RWPE2 (cell line): ENCODE data around the gene SVEP1.

Source experiments
- ATAC-seq: fragments of 200-7000 bp; cut with Tn5 transposase; 3 replicates; pipeline ENCODE4 v1.9.1; 2021; ENCODE audit warnings: low read depth
- DNase-seq: peaks from one replicate; pipeline ENCODE4 v3.0.0-alpha.2; 2020; ENCODE audit warnings: low spot score
- H3K27ac ChIP-seq: fragments of 450-650 bp; 2 replicates; pipeline ENCODE4 v1.5.1; 2017; ENCODE audit warnings: mild to moderate bottlenecking; ENCODE audit not compliant: poor library complexity, severe bottlenecking
- H3K27me3 ChIP-seq: fragments of 250-450 bp; sonication (Bioruptor Pico); 2 replicates; pipeline ENCODE4 v1.5.1; 2021; ENCODE audit warnings: mild to moderate bottlenecking, moderate library complexity; ENCODE audit not compliant: insufficient read depth, poor library complexity, severe bottlenecking
- H3K36me3 ChIP-seq: fragments of 250-450 bp; sonication (Bioruptor Pico); 2 replicates; pipeline ENCODE4 v1.5.1; 2020; ENCODE audit warnings: low read depth, mild to moderate bottlenecking, moderate library complexity
- H3K4me1 ChIP-seq: fragments of 250-450 bp; sonication (Bioruptor Pico); 2 replicates; pipeline ENCODE4 v1.5.1; 2021; ENCODE audit warnings: mild to moderate bottlenecking, moderate library complexity; ENCODE audit not compliant: insufficient read depth, poor library complexity, severe bottlenecking
- H3K4me3 ChIP-seq: fragments of 250-450 bp; sonication (Bioruptor Pico); 2 replicates; pipeline ENCODE4 v1.5.1; 2021; ENCODE audit warnings: mild to moderate bottlenecking, moderate library complexity; ENCODE audit not compliant: severe bottlenecking
- H3K9me3 ChIP-seq: fragments of 250-450 bp; sonication (Bioruptor Pico); 2 replicates; pipeline ENCODE4 v1.5.1; 2021; ENCODE audit warnings: mild to moderate bottlenecking, moderate library complexity; ENCODE audit not compliant: severe bottlenecking
- TF ChIP-seq, protein P1 (sequence below): fragments of 450-650 bp; IDR thresholded peaks from one replicate; pipeline ENCODE4 v1.5.1; 2017; ENCODE audit warnings: mild to moderate bottlenecking, moderate library complexity; ENCODE audit not compliant: poor library complexity, severe bottlenecking

Gene SVEP1

DNA sequence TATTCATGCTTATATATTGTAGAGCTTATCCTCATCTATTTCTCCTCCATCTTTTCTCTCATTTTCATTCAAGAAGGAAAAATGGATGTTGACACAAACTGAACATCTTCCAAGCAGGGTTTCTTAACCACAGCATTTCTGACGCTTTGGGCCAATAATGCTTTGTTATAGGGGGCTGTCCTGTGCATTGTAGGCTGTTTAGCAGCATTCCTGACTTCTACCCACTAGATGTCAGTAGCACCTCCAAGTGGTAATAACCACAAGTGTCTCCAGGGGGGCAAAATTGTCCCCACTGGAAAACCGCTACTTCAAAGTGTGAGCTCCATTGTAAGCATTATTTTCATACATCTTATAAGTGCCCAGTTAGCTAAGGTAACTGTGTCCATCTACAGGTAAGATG lies 239.2 kb downstream of the SVEP1 start:
- no peak overlapping the region for H3K4me3 ChIP-seq
- no peaks in the 10 kb centered on the region for H3K4me1 ChIP-seq
- DNase-seq = no peak
- no peaks in the 10 kb centered on the region for H3K27me3 ChIP-seq
- TF ChIP-seq, protein P1, sequence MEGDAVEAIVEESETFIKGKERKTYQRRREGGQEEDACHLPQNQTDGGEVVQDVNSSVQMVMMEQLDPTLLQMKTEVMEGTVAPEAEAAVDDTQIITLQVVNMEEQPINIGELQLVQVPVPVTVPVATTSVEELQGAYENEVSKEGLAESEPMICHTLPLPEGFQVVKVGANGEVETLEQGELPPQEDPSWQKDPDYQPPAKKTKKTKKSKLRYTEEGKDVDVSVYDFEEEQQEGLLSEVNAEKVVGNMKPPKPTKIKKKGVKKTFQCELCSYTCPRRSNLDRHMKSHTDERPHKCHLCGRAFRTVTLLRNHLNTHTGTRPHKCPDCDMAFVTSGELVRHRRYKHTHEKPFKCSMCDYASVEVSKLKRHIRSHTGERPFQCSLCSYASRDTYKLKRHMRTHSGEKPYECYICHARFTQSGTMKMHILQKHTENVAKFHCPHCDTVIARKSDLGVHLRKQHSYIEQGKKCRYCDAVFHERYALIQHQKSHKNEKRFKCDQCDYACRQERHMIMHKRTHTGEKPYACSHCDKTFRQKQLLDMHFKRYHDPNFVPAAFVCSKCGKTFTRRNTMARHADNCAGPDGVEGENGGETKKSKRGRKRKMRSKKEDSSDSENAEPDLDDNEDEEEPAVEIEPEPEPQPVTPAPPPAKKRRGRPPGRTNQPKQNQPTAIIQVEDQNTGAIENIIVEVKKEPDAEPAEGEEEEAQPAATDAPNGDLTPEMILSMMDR = peak; percentile 72
- no peaks in the 10 kb centered on the region for H3K36me3 ChIP-seq
- ATAC-seq = no peak
- H3K9me3 ChIP-seq = no peaks in the 10 kb centered on the region
- no peak overlapping the region for H3K27ac ChIP-seq

DNA sequence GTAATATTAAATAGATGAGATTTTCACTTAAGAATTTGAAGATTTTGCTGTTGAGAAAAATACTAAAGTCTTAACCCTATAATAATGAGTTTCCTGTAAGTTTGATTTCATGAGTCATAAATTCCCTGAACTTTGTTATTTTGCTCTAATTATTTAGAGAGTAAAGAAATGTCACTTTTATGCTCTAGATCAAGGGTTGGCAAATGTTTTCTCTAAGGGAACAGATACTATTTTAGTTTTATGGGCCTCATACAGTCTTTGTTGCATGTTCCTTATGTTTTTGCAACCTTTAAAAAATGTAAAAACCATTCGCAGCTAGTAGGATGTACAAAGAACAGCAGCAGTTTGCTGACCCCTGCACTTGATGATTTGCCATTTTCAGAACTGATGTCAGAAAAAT lies 241.4 kb downstream of the SVEP1 start:
- DNase-seq (no peak), ATAC-seq (no peak)
- Histone ChIP-seq H3K36me3 (no peaks in the 10 kb centered on the region), H3K4me3 (no peak overlapping the region), H3K27ac (no peak overlapping the region), H3K4me1 (no peaks in the 10 kb centered on the region), H3K9me3 (no peaks in the 10 kb centered on the region), H3K27me3 (no peaks in the 10 kb centered on the region)
- TF ChIP-seq, protein P1 = no peak

DNA sequence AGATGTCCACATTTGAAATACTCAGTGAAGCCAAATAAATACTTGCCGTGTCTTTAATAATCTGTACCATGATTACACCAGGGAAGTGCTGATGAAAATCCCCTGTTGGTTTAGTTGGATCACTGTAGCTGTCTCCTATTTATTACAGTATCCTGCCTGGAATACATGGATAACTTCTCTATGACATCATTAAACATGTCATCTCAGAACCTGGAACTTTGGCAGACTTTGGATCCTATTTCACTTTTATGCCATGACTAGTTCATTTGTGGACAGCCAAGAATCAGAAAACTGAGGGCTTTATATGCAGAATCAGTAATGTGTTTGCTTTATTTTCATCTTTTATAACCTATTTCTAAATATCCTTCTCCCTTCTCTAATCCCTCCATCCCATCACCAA lies 241.8 kb downstream of the SVEP1 start, which contains the start of gene TXNDC8:
TSS of gene TXNDC8 (minus strand) at position 137 of the 400 bp plus-strand sequence.
- DNase-seq (no peak), ATAC-seq (no peak)
- H3K36me3 ChIP-seq = no peaks in the 10 kb centered on the region
- TF ChIP-seq, protein P1 = no peak
- no peaks in the 10 kb centered on the region for H3K27me3 ChIP-seq
- no peak within 1 kb of the TSS for H3K4me3 ChIP-seq
- H3K27ac ChIP-seq = no peak within 1 kb of the TSS
- no peaks in the 10 kb centered on the region for H3K9me3 ChIP-seq
- H3K4me1 ChIP-seq = peaks cover 1% of the 10 kb centered on the region

DNA sequence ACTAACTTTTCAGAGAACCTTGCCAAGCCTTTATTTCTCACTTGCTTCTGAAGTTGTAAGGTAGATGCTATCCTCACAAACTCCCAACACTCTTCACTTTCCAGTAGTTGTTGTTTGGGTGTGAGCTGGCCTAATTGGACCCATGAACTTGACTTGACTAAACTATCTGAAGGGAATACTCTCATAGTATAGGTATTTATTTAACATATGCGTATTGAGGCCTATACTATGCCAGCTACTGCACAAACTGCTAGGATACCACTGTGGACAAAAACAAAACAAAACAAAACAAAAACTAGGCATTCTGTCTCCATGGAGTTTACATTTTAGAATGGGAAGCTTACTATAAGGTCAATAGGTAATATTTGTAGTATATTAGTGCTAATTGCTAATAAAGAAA lies 243.2 kb downstream of the SVEP1 start:
- no peaks in the 10 kb centered on the region for H3K9me3 ChIP-seq
- H3K27ac ChIP-seq = no peak overlapping the region
- H3K36me3 ChIP-seq = no peaks in the 10 kb centered on the region
- peaks cover 3% of the 10 kb centered on the region for H3K4me1 ChIP-seq
- H3K4me3 ChIP-seq = no peak overlapping the region
- ATAC-seq = no peak
- TF ChIP-seq, protein P1 = no peak
- no peaks in the 10 kb centered on the region for H3K27me3 ChIP-seq
- DNase-seq = no peak

DNA sequence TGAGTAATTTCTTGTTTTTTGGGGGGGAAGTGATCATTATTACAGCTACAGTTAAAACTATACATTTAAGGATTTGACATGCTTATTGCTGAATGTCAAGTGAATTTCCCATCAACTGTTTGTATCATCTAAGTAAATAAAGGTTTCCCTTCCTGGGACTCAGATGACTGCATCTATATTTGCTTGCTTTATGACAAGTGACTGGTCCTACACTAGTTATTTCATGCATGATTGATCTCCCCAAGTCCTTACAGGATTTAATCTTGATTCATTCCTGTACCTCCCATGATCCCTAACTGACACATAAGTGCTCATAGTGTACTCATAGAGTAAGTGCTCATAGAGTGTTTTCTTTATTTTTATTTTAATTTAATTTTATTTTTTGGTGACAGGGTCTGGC lies 244.7 kb downstream of the SVEP1 start:
- Histone ChIP-seq H3K27ac (no peak overlapping the region), H3K27me3 (no peaks in the 10 kb centered on the region), H3K9me3 (no peaks in the 10 kb centered on the region), H3K4me1 (peaks cover 3% of the 10 kb centered on the region), H3K36me3 (no peaks in the 10 kb centered on the region), H3K4me3 (no peak overlapping the region)
- TF ChIP-seq, protein P1 = no peak
- no peak for DNase-seq
- ATAC-seq = no peak
